Smooth muscle cell (in vitro differentiated cells): ENCODE data around the gene GRID2IP. TPM values are rescaled to one million over a fixed set of nuclear protein-coding genes. Genes with fewer than 3 reads are reported as not detected.
"Not testable (repeated sequence)": the region's sequence is repeated elsewhere in the genome, so short reads cannot be mapped to it uniquely, and the experiment has no call there.

Experiments used
- DNase-seq: peaks from one replicate; lab custom pipeline; 2025; ENCODE audit not compliant: unreplicated experiment; lab: John Stamatoyannopoulos, UW
- H2AFZ ChIP-seq: fragments of 200-600 bp; sonication (generic); 2 replicates; pipeline ENCODE4 v1.6.0; 2016; ENCODE audit warnings: antibody characterized with exemption, low read depth, mild to moderate bottlenecking
- H3F3A ChIP-seq: fragments of 200-600 bp; sonication (generic); 2 replicates; pipeline ENCODE4 v1.6.0; 2017; ENCODE audit warnings: antibody characterized with exemption, low read depth
- H3K27ac ChIP-seq: fragments of 200-600 bp; sonication (generic); 2 replicates; pipeline ENCODE4 v1.5.1; 2016; ENCODE audit warnings: low read depth, mild to moderate bottlenecking
- H3K27me3 ChIP-seq: fragments of 200-600 bp; sonication (generic); 2 replicates; pipeline ENCODE4 v1.6.1; 2016; ENCODE audit warnings: low read depth, mild to moderate bottlenecking
- H3K36me3 ChIP-seq: fragments of 200-600 bp; sonication (generic); 2 replicates; pipeline ENCODE4 v1.5.1; 2016; ENCODE audit warnings: low read depth
- H3K4me1 ChIP-seq: fragments of 200-600 bp; sonication (generic); 2 replicates; pipeline ENCODE4 v1.5.1; 2016; ENCODE audit warnings: low read depth
- H3K4me2 ChIP-seq: fragments of 200-600 bp; sonication (generic); 2 replicates; pipeline ENCODE4 v1.6.0; 2016; ENCODE audit warnings: mild to moderate bottlenecking
- H3K4me3 ChIP-seq: fragments of 200-600 bp; sonication (generic); 2 replicates; pipeline ENCODE4 v1.5.1; 2016; ENCODE audit warnings: mild to moderate bottlenecking
- H3K79me2 ChIP-seq: fragments of 200-600 bp; sonication (generic); 2 replicates; pipeline ENCODE4 v1.6.0; 2016; ENCODE audit warnings: low read depth, mild to moderate bottlenecking
- H3K9ac ChIP-seq: fragments of 200-600 bp; sonication (generic); 2 replicates; pipeline ENCODE4 v1.6.0; 2016; ENCODE audit warnings: low read depth
- H3K9me3 ChIP-seq: fragments of 200-600 bp; sonication (generic); replicated peaks from 2 replicates; pipeline ENCODE4 v1.5.1; 2016; ENCODE audit warnings: low read depth
- H4K20me1 ChIP-seq: fragments of 200-600 bp; sonication (generic); 2 replicates; pipeline ENCODE4 v1.6.0; 2016; ENCODE audit warnings: low read depth
- WGBS: methylation state at CpG from one replicate; pipeline ENCODE4 v1.1.7; 2016; ENCODE audit warnings: low lambda C conversion rate; 5-methylcytosine and 5-hydroxymethylcytosine counted together
- polyA plus RNA-seq: library from polyadenylated mRNA; unstranded; fragments of >200 nt; fragmentation: Nextera tagmentation; extraction: Ambion mirVana; gene quantifications from 2 replicates; pipeline ENCODE4 v1.2.1, GENCODE V29; 2016
- total RNA-seq: library from RNA; depleted of rRNA; stranded (reverse); fragments of >200 nt; gene quantifications from 2 replicates; pipeline ENCODE4 v1.2.3, GENCODE V29; 2014
- TF ChIP-seq, protein P1 (sequence below): fragments of 200-600 bp; sonication (generic); IDR thresholded peaks from 2 replicates; pipeline ENCODE4 v1.5.1; 2017; ENCODE audit warnings: borderline replicate concordance, mild to moderate bottlenecking, antibody characterized with exemption; ENCODE audit not compliant: insufficient read depth, poor library complexity, severe bottlenecking

The GRID2IP gene
- total and polyA plus RNA-seq, 2 experiments from 2014 or later, result not detected

DNA sequence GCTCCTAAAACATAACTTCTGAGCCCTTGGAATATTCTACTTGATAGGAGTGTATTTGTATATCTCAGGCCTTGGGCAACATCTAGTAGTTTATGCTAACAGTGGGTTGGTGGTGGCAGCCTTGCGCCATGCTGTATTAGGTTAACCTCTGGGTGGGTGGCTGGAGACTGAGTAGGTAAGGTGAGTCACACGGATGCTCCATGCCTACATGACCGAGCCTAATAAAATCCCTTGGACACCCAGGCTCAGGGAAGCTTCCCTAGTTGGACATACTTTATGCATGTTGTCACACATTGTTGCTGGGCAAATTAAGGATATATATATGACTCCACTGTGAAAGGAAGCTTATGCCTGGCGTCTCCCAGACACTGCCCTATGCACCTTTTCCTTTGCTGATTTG is 97.5 kb downstream of the GRID2IP start:
- Histone ChIP-seq H3K27ac (peak overlapping the region; percentile 43), H3K27me3 (no peaks in the 10 kb centered on the region), H3K4me2 (no peak overlapping the region), H2AFZ (no peak overlapping the region), H3K79me2 (no peaks in the 10 kb centered on the region), H3K4me3 (no peak overlapping the region), H4K20me1 (peaks cover under 1% of the 10 kb centered on the region), H3F3A (peaks cover 4% of the 10 kb centered on the region), H3K36me3 (no peaks in the 10 kb centered on the region), H3K4me1 (no peaks in the 10 kb centered on the region), H3K9me3 (no peaks in the 10 kb centered on the region), H3K9ac (no peak overlapping the region)
- TF ChIP-seq, protein P1, sequence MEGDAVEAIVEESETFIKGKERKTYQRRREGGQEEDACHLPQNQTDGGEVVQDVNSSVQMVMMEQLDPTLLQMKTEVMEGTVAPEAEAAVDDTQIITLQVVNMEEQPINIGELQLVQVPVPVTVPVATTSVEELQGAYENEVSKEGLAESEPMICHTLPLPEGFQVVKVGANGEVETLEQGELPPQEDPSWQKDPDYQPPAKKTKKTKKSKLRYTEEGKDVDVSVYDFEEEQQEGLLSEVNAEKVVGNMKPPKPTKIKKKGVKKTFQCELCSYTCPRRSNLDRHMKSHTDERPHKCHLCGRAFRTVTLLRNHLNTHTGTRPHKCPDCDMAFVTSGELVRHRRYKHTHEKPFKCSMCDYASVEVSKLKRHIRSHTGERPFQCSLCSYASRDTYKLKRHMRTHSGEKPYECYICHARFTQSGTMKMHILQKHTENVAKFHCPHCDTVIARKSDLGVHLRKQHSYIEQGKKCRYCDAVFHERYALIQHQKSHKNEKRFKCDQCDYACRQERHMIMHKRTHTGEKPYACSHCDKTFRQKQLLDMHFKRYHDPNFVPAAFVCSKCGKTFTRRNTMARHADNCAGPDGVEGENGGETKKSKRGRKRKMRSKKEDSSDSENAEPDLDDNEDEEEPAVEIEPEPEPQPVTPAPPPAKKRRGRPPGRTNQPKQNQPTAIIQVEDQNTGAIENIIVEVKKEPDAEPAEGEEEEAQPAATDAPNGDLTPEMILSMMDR, result no peak
- WGBS, result 52% methylated on average over 4 of the region's 4 CpGs
- no peak for DNase-seq

DNA sequence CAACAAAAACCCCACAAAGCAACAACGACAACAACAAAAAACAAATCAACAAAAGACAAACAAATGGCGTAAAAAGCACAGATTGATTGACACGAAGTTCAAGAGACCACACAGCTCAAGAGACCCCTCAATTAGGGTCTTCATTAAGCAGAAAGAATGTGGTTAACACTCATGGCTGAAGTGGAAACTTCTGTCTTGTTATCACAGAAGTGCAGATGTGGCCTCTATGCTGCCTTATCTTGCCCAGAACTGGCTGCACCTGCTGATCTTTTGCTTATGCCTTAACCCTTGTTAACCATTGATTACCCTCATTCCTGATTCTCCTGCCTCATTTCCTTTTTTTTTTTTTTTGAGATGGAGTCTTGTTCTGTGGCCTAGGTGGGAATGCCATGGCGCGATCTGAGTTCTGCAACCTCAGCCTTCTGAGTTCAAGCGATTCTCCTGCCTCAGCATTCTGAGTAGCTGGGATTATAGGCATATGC is 100.0 kb downstream of the GRID2IP start:
- Histone ChIP-seq H3K4me1 (peaks cover 6% of the 10 kb centered on the region), H2AFZ (no peak overlapping the region), H3K9ac (no peak overlapping the region), H3K4me2 (no peak overlapping the region), H3K4me3 (no peak overlapping the region), H3K9me3 (no peaks in the 10 kb centered on the region), H4K20me1 (peaks cover 4% of the 10 kb centered on the region), H3K36me3 (no peaks in the 10 kb centered on the region), H3K27ac (no peak overlapping the region), H3K27me3 (no peaks in the 10 kb centered on the region), H3K79me2 (peaks cover 6% of the 10 kb centered on the region), H3F3A (peaks cover 4% of the 10 kb centered on the region)
- 98% methylated on average over 6 of the region's 6 CpGs for WGBS
- TF ChIP-seq, protein P1, result no peak
- DNase-seq, result no peak

DNA sequence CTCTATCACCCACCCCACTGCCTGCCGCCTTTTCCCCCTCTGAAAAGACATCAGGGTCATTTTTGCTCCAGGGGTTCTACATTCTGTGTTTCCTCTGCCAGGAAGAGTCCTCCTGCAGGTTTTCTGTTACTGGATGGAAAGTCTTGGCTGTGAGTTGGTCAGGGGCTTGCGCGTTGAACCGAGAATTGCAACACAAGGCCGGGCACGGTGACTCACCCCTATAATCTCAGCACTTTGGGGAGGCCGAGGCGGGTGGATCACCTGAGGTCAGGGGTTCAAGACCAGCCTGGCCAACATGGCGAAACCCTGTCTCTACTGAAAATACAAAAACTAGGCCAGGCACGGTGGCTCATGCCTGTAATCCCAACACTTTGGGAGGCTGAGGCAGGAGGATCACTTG is 100.7 kb downstream of the GRID2IP start:
- H3K36me3 ChIP-seq, H3K4me2 ChIP-seq, H3K9me3 ChIP-seq, H3K27ac ChIP-seq, H2AFZ ChIP-seq, H3K9ac ChIP-seq, H3F3A ChIP-seq, H3K4me3 ChIP-seq, DNase-seq, H4K20me1 ChIP-seq, H3K27me3 ChIP-seq, H3K4me1 ChIP-seq: not testable (repeated sequence)
- over 99% methylated on average over 10 of the region's 10 CpGs for WGBS
- peaks cover 11% of the 10 kb centered on the region for H3K79me2 ChIP-seq

DNA sequence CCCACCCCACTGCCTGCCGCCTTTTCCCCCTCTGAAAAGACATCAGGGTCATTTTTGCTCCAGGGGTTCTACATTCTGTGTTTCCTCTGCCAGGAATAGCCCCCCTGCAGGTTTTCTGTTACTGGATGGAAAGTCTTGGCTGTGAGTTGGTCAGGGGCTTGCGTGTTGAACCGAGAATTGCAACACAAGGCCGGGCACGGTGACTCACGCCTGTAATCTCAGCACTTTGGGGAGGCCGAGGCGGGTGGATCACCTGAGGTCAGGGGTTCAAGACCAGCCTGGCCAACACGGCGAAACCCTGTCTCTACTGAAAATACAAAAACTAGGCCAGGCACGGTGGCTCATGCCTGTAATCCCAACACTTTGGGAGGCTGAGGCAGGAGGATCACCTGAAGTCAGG is 101.4 kb downstream of the GRID2IP start:
- H3K4me1 ChIP-seq, H3K27ac ChIP-seq, H3F3A ChIP-seq, H3K9me3 ChIP-seq, H2AFZ ChIP-seq, H3K4me3 ChIP-seq, H3K36me3 ChIP-seq, H4K20me1 ChIP-seq, H3K9ac ChIP-seq, DNase-seq, H3K4me2 ChIP-seq, H3K27me3 ChIP-seq: not testable (repeated sequence)
- H3K79me2 ChIP-seq, result peaks cover 16% of the 10 kb centered on the region
- WGBS, result 87% methylated on average over 11 of the region's 11 CpGs
